Erythroblast (primary cell): Measurements from ENCODE around the gene ACP4.
"Not testable (repeated sequence)": the region's sequence is repeated elsewhere in the genome, so short reads cannot be mapped to it uniquely, and the experiment has no call there.

Source experiments
- GATA1 ChIP-seq: IDR thresholded peaks from 2 replicates; pipeline ENCODE4 v1.6.1; 2011; ENCODE audit warnings: low read depth, mild to moderate bottlenecking, control low read depth, low read length, moderate library complexity
- POLR2A ChIP-seq: IDR thresholded peaks from 2 replicates; pipeline ENCODE4 v1.6.1; 2011; ENCODE audit warnings: mild to moderate bottlenecking, low read length

DNA sequence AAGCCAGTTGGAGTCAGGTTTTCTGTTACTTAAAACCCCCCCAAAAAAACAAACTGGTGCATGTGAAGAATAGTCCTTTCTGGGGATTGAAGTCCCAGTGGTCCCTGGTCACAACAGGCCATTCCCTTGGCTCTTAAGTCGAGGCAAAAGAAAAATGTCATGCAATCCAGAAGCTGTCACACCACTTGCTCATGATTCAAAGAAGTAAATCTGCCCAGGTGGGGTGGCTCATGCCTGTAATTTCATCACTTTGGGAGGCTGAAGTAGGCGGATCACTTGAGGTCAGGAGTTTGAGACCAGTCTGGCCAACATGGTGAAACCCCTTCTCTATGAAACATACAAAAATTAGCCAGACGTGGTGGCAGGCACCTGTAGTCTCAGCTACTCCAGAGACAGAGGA lies 28.7 kb upstream of the ACP4 start:
- TF ChIP-seq POLR2A, GATA1: not testable (repeated sequence)
